Fibroblast of the conjunctiva (primary cell): ENCODE measurements around the gene CMTM4.
"Not testable (repeated sequence)": the region's sequence is repeated elsewhere in the genome, so short reads cannot be mapped to it uniquely, and the experiment has no call there.

ENCODE experiments used
- DNase-seq: peaks from one replicate; pipeline ENCODE4 v3.0.0-alpha.2; 2010; ENCODE audit warnings: low read depth

The CMTM4 gene

DNA sequence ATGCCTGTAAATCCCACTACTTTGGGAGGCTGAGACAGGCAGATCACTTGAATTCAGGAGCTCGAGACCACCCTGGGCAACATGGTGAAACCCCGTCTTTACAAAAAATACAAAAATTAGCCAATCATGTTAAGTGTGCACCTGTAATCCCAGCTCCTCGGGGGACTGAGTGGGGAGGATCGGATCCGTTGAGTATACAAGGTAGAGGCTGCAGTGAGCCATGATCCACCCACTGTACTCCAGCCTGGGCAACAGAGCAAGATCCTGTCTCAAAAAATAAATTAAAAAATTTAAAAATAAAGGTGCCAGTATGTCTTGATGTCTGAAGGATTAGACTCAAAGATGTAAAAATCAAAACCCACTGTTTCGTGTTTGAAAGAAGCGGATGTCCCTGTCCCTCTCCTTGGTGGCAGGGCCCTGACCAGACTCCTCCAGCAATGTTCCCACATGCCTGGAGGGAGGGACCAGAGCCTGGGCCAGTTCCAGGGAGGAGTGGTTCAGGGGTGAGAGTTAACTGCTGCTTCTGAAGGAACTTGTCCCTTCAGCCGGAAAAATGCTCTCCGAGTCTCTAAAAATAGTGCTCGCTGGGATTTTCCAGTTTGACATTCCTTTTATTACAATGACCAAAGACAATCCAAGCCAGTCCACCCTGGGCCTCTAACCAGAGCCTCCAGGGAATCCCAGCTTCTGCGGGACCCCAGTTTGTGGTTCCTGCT lies 9.4 kb upstream of the CMTM4 start:
- DNase-seq, result no peak

DNA sequence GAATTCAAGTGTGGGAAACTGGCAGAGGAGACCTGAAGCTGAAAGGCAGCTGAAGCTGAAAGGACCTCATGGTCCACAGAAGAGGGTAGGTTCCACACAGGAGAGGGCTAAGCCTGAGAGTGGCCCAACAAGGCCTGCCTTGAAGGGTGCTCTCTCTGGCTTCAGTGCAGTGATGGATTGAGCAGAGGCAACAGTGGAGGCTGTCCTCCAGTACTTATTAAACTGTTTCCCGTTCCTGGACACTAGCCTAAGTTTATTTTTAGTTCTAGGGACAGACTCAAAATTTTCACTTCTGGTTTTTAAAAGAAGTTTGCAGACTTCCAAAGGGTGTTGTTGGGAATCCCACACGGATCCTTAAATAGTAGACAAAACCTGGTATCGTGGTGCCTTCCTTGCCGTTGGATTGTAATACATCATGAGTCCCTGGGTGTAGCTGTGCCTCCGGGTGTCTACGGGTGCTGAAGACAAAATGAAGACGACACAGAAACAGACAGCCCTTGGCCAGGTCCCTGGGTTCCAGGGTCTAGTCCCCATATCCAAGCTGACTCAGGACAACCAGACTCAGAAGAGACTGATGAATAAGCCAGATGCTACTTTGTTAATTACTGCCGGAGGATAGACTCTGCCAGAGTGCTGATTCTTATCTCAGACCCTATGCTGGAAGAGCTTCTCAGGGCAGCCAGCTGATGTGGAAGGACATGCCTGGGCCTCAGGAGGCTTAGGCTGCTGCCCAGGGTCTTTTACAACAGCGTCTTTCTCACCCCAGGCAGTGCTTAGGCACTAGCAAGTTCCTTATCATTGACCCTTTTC lies 7.1 kb upstream of the CMTM4 start:
- no peak for DNase-seq

DNA sequence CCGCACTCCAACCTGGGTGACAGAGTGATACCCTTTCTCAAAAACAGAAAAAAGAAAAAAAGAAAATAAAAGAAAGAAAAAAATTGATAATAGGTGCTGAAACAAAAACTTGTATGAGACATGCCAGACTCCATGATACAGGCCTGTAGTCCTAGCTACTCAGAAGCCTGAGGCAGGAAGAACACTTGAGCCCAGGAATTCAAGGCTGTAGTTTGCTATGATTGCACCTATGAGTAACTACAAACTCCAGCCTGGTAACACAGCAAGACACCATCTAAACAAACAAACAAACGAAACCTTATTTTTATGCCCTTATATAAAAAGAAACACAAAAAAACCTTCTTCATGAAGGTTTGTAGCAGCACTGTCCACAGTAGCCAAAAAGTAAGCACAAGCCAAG lies 5.0 kb upstream of the CMTM4 start:
- DNase-seq, result no peak

DNA sequence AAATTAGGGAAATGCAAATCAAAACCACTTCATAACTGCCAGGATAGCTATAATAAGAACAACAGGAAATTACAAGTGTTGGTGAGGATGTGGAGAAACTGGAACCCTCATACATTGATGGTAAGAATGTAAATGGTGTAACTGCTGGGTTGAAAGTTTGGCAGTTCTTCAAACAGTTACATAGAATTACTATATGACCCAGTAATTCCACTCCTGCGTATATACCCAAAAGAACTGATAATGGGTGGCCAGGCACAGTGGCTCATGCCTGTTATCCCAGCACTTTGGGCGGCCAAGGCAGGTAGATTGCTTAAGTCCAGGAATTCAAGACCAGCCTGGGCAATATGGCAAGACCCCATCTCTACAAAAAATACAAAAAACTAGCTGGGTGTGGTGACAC lies 4.5 kb upstream of the CMTM4 start:
- no peak for DNase-seq

DNA sequence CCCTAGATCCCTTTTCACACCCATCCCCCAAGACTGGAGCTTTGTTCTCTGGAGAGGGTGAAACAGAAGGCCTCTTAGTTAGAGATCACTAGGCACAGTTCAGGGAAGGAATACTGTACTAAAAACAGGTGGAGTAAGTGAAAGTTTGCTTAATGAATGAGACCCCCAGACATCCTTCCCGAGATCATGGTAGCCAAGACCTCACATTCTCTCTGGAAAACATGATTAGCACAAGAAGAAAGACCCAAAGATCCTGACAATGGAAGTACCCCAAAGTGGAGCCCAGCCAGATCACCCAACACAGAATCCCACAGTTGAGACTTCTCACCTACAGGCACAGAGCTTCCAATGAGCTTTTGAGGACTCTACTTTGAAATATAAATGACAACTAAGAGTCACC lies 3.4 kb upstream of the CMTM4 start:
- DNase-seq, result no peak

DNA sequence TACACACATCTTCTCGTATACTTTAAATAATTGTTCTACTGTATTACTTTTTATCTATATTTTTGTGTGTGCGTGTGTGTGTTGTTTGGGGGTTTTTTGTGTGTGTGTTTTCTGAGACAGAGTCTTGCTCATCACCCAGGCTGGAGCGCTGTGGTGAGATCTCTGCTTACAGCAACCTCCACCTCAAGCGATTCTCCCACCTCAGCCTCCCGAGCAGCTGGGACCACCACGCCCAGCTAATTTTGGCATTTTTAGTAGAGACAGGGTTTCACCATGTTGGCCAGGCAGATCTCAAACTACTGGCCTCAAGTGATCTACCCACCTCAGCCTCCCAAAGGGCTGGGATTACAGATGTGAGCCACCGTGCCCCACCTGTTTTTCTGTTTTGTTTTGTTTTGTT lies 1.5 kb upstream of the CMTM4 start:
- DNase-seq, result no peak

DNA sequence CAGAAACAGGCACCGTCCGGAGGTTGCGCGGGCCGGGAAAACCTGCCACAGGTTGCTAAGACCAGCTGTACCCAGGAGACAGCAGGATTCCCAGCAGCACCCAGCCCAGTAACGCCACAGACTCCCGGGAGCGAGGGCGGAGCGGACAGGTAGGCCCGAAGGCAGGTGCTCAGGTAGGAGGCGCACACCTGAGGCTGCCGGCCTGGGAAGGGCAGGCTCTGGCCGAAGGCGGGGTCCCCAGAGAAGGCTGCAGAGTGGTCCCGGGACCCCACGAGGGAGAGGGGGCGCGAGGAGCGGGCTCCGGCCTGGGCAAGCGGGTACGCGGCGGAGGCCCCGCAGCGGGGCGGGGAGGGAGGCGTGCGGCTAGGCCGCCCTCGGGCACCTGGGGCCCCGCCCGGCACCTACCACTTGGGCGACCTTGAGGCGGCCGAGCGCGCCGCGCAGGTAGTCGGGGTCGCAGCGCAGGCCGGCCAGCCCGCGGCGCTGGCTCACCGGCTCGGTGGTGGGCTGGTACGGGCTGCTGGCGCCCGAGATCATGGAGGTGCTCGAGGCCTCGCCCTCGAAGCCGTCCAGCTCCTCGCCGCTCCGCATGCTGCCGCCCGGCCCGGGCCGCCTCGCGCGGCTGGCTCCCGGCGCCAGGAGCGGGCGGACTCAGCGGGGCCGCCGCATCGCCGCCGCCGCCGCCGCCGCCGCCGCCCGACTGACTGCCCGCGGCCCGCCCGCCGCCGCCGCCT lies 441 bp downstream of the CMTM4 start:
- no peak for DNase-seq

DNA sequence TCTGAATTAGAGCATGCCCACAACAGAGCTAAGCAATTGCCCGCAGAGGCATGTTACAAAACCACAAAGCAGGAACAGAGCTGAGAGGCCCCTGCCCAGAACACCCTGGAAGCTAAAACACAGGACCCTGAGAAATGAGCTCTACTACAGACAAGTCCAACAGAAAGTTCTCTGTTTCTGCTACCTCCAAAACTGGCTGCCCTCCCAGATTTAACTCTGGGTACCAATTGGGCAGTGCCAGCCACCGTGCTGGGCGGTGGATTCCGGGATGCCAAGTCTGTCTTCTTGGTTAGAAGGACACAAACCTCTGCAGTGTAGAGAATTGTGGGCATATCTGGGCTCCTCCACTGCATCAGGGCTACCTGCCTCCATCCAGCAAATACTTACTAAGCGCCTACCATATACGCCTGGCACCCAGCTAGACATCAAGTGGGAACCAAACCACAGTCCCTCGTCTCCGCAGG lies 1.0 kb downstream of the CMTM4 start:
- no peak for DNase-seq

DNA sequence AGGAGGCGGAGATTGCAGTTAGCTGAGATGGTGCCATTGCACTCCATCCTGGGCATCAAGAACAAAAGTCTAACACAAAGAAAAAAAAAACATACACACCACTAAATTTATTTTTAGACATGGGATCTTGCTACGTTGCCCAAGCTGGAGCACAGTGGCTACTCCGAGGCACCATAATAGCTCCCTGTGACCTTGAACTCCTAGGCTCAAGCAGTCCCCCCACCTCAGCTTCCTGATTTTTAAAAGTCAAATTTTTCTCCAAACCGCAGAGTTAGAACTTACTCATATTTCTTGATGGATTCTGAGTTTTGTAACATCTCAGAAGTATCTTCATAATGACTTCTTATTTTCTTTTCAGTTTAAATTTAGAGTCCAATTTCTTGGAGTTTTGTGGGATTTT lies 3.4 kb downstream of the CMTM4 start:
- DNase-seq, result no peak

DNA sequence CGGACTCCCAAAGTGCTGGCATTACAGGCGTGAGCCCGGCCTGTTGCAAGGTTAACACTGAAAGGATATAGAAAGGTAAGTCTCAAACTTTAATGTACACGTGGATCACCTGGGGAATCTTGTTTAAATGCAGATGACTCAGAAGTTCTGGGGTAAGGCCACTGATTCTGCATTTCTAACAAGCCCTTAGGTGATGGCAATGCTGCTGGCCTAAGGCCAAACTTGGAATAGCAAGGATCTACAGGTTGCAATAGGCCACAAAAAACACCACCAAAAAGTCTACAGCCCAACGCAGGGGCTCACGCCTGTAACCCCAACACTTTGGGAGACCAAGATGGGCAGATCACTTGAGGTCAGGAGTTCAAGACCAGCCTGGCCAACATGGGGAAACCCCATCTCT lies 4.2 kb downstream of the CMTM4 start:
- DNase-seq, result no peak

DNA sequence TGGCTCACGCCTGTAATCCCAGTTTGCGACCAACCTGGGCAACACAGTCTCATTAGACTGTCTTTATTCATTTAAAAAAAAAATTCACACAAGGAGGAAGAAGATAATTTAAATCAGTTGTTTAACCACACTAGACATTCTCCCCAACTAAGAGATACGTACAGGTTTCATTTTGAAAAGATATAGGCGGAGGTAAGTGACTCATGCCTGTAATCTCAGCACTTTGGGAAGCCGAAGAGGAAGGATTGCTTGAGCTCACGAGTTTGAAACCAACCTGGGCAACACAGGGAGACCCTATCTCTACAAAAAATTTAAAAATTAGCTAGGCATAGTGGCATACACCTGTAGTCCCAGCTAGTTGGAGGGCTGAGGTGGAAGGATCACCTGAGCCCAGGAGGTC lies 5.3 kb downstream of the CMTM4 start:
- no peak for DNase-seq

DNA sequence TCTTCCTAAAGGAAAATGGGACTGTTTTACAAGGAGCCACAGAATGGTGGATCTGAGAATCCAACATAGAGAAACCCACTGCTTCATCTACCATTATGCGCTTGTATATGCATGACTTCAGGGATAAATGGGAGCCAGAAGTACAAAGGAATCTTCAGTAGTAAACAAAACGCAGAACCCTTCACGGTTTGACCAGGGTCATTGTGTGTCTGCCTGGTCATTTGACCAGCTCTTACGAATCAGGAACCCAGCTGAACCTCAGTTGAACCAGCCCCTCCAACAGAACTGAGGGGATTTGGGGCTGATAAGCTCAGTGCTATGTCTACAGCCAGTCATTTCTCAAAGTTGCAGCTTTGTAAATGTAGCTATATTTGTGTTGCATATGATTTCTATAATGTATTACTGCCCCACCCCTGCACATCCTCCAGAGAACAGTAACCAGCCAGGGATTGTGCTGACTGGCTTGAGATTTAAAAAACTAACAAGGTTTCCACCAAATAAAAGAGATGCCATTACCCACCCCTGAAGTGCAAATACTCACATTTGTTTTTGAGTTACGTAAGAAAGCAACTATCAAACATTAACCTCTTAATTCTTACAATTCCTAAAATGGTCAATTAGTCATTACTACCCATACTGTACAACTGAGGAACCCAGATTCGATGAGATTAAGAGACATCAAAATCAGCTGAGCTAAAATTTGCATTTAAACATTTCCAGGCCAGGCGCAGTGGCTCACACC lies 6.3 kb downstream of the CMTM4 start:
- no peak for DNase-seq

DNA sequence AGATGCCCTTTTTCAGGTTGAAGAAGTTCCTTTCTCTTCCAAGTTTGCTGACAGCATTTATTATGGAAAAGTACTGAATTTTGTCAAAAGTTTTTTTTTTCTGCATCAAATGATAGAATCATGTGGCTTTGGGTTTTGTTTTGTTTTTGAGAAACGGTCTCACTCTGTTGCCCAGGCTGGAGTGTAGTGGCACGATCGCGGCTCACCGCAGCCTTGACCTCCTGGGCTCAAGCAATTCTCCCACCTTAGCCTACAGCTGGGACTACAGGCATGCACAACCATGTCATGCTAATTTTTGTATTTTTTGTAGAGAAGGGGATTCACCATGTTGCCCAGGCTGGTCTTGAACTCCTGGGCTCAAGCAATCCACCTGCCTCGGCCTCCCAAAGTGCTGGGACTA lies 7.3 kb downstream of the CMTM4 start:
- DNase-seq, result no peak

DNA sequence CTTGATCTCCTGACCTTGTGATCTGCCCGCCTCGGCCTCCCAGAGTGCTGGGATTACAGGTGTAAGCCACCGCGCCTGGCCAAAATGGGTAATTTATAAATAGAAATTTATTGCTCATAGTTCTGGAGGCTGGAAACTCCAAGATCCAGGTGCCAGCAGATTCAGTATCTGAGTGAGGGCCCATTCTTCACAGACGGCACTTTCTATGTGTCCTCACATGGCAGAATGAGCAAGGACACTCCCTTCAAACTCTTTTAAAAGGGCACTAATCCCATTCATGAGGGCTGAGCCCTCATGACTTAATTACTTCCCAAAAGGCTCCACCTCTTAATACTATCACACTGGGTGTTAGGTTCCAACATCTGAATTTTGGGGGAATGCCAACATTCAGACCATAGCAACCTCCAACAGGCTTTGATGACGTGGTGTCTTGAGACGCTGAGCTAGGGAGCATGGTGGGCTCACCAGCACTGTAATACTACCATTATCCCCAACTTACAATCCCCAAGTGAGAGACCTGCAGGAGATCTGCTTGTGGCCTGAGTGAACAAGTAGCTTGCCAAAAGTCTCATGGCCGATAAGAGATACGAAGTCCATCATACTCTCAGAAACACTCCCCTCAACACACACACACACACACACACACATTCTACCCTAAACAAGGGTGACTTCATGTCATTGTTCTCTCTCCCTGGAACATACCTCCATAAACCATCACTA lies 8.5 kb downstream of the CMTM4 start:
- no peak for DNase-seq

DNA sequence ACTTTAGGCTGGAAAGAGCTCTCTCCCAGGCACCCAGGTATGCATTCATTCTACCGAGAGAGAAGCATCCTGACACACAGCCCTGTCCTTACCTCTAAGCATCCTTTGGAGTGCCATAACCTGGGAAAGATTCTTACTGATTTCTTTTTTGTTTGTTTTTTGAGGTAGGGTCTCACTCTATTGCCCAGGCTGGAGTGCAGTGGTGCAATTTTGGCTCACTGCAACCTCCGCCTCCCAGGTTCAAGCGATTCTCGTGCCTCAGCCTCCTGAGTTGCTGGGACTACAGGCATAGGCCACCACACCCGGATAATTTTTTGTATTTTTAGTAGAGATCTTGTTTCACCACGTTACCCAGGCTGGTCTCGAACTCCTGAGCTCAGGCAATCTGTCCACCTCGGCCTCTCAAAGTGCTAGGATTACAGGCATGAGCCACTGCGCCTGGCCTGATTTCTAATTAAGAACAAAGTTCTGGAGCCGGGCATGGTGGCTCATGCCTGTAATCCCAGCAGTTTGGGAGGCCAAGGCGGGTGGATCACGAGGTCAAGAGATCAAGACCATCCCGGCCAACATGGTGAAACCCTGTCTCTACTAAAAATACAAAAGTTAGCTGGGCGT lies 10.9 kb downstream of the CMTM4 start:
- DNase-seq, result not testable (repeated sequence)

DNA sequence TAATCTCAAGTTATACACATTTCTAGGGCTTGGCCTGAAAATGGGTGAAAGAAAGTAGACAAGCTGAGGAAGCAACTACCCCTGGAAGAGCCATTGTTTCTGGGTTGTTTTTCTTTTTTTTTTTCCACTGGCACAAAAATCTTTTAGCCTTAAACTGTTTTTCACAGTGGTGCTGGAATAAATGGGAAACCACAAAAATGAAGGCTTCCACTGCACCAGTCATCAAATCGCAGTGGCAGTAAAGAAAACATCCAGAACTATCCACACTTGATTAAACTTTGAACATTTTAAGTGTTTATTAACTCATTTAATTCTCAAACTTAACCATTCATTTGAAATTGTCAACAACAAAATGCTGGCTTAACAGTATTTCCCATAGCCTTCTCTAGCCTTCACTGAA lies 14.3 kb downstream of the CMTM4 start:
- no peak for DNase-seq

DNA sequence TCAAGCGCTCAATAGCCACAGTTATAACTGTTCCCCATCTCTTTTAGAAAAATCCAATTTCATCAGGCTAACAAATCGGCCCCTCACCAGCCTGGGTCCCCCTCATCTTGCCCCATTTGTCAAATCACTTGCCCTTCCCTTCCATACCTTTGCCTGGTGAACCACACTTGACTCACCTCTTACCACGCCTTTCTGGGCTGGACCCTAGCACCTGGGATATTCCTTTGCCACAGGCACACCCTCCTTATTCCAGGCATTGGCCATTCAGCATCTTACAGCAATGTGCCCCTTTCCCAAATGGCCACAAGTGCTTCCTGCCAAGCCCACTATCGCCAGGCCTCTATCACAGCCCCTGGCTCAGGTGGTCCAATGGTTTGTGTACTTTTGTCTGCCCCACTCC lies 14.9 kb downstream of the CMTM4 start:
- no peak for DNase-seq

DNA sequence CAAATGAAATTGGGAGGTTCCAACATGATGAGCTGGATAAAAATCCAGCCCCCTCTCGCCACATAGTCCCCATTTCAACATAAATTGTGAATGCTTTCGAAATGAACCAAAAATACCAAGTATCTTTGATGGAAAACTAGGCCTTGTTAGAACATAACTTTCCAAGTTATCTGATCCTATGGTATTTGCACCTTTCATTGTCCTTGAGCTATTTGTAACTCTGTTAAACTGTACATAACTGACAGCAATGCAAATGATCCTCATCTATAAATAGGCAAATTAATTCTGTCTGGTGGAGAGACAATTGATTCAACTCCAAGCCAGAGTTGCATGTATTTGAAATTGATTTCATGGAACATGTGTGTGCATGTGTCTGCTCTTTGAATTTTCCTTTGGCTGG lies 18.2 kb downstream of the CMTM4 start:
- no peak for DNase-seq

DNA sequence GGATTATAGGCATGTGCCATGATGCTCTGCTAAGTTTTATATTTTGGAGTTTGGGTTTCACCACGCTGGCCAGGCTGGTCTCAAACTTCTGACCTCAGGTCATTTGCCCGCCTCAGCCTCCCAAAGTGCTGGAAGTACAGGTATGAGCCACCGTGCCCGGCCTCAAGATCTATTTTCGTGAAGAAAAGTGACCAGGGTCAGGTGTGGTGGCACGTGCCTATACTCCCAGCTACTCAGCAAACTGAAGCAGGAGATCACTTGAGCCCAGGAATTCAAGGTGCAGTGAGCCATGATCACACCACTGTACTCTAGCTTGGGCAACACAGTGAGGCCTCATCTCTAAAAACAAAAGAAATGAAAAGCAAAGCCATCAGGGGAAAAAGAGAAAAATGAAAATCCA lies 18.7 kb downstream of the CMTM4 start:
- DNase-seq, result no peak

DNA sequence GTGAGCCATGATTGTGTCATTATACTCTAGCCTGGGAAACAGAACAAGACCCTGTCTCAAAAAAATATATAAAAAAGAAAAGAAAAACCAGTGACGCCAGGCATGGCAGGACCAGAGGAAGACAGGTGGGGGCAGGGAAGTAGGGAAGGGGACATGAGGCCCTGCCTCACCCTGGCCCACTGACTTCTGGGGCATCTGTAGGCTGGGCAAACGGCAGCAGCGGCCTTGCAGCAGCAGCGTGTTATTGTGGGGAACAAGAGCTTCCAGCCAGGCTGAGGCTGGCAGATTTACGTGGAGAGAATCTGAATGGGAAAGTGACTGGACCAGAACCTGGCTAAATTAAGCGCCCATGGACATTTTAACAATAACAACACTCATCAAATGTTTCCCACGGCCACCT lies 19.4 kb downstream of the CMTM4 start:
- DNase-seq, result no peak

DNA sequence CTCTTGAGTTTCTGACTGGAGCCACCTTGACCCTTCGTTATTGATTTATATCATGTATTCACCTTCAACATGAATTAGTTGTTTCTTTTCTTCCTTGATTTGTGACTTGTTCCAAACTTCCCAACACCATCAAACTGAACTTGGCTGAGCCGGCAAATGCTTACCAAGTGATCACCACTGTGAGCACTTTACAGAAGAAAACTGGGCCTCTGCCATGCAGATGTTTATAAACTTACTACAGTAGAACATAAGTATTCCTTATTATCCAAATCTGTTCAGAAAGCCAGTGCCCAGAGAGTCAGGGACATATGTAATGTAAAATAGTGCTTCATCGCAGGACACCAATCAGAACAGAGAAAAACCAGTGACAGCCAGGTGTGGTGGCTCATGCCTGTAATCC lies 19.9 kb downstream of the CMTM4 start:
- no peak for DNase-seq
